DMS114 treated with DMSO at 0.1 percent for 48 hours (cell line): ENCODE results near the gene FAM186B.

ENCODE experiments used
- DNase-seq: peaks from one replicate; lab custom pipeline; 2025; ENCODE audit not compliant: unreplicated experiment; lab: John Stamatoyannopoulos, UW

Gene FAM186B

DNA sequence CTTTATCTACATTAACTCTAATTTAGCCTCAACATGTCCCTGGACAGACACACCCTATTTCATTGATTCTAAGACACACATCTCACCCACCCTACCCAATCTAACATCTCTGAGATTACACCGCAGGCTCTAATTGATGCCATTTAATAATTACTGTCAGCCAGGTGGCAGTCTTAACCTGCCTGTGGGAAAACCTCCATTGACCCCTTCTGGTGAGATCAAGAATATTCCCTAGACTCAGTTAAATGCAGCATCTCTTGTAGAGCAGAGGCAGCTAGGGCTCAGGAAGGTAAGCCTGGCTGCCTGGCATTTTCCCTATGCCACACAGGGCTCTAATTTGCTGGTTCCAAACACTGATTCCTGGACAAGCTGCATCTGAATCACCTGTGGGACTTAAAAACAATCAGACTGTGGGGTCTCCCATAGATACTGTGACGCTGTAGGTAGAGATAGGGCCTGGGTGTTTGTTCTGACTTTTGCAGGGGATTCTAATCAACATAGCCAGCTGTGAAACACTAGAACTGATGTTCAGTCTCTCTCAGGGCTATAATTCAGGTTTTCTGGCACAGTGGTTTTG, 51.8 kb downstream of the FAM186B start:
- DNase-seq, result no peak

DNA sequence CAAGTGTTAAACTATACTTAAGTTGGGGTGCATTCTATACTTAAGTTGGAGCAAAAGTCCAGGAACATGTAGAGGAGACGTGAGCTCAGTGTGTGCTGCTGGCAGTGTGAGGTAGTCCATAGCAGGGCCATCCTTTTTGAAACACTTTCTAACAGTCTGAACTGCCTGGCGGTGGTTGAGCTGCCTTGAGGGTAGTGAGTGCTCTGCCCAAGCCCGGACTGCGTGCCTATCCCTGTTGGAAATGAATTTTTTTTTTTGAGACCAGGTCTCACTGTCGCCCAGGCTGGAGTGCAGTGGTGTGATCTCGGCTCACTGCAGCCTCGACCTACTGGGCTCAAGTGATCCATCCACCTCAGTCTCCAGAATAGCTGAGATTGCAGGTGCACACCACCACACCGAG, 52.5 kb downstream of the FAM186B start:
- DNase-seq, result no peak

DNA sequence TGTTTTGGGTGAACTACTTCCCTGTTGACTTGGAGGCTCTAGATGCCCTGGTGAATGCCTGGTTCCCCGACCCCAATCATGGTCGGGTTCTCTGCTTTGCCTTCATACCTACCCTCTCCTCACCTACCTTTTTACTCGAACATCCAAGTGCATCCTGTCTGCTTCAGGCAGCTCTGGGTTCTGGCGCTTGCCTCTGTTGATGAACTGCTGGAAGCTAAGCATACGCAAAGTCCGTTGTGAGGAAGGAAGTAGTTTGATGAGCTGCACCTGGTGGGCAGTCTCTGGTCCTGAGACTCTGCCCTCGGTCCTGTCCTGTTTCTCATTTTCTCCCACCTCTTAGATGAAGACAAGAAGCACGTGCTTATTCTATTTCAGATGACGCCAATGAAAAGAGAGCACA, 53.0 kb downstream of the FAM186B start:
- DNase-seq, result no peak

GRCh38 chr12:49552014-49552413, 53.4 kb downstream of the FAM186B start:
- no peak for DNase-seq

DNA sequence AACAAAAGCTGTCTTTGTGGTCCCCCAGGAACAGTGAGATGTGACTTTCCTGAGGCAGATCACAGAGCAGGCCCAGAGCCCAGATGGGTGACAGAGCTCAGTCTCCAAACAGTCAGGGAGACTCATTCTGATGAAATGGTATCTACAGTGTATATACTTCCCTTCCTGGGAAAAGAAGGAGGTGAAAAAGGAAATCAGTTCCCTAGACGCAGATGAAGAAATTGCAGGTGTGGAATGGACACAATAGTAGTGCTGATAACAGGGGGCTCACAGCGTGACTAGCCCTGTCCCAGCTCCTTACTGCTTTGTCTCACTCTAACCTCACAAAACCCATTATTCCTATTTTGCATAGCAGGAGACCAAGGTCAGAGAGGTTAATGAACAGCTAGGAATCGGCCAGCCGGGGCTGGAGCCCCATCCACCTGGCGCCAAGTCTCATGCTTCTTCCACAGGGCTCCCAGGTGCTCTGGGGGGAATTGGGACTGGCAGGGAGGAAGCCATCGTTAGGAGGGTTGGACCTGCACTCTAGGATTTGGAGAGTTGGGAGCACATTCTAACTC, 54.7 kb downstream of the FAM186B start:
- no peak for DNase-seq

GRCh38 chr12:49549735-49550692, 55.4 kb downstream of the FAM186B start:
- DNase-seq, result no peak

DNA sequence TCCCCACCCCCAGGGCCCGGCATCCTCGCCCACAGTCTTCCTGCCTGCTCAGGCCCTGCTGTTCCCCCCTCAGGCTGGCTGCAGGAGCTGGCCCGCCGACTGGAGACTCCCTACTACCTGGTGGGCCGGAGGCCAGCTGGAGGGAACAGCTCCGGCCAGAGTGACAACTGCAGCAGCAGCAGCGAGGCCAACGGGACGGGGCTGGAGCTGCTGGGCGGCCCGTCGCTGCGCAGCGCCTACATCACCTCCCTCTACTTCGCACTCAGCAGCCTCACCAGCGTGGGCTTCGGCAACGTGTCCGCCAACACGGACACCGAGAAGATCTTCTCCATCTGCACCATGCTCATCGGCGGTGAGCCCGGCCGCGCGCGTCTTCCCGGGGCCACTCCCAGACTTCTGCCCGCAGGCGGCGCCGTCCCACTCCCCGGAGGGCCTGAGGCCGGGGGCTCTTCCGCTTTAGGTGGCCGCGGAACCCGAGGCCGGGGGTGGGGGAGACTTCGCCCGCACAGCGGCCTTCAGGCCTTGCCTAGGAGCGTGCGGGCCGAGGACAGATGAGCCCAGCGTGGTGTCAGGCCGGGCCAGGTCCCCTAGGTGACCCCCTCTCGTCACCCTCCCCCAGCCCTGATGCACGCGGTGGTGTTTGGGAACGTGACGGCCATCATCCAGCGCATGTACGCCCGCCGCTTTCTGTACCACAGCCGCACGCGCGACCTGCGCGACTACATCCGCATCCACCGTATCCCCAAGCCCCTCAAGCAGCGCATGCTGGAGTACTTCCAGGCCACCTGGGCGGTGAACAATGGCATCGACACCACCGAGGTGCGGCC, 56.4 kb downstream of the FAM186B start:
- no peak for DNase-seq

DNA sequence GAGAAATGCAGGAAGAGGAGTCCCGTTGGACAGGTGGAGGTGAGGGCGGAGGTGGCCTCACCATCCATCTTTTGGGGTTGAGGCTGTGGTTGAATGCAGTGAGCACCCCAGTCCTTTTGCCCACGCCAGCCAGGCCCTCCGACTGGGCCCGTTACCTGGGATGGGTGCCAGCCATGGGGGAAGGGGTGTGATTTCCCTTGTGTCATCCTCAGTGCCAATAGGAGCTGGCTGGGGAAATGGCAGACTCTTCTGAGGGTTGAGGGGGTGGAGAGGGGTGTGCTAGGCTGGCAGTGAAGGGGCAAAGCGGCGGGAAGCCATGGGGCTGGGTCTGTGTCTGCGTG, 57.0 kb downstream of the FAM186B start:
- no peak for DNase-seq

DNA sequence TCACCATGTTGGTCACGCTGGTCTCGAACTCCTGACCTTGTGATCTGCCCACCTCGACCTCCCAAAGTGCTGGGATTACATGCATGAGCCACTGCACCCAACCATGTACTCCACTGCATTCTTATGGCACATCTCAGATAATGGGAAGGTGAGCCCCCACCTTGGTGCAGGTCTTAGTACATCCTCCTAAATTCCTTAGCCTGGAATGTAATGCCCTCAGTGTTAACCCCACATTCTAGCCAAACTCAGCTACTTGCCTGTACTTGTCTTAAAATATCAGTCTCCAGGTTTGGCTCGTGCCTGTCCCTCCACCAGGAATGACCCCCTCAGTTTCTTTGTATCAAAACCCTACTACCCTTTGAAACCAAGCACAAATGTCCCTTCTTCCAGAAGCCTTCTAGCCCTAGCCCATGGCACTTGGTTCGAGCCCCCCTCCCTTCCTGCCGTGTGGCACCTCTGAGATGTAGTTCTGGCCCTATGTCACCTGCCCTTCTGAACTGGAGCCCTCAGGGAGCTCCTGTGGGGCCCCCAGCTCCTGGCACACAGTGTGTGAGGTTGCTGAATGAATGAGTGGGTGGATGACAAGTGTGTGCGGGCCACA, 58.2 kb downstream of the FAM186B start:
- no peak for DNase-seq

DNA sequence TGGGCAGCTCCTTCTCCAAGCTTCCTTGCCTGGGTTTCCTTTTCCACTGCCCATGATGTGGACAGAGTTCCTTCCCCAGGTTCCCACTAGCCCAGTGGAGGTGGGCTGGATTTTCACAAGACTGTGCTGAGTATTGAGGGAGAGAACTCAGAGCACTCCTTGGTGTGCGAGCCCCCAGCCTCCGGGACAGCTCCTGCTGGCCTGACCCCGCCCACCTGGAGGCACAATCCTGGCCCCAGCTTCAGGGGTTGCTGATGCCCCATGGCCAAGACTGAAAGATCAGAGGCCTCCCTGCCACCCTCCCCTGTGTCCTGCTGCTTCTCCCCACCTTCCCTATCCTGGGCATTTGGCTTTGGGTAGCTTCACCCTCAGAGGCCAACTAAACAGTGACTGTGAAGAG, 59.0 kb downstream of the FAM186B start:
- no peak for DNase-seq

- no peak for DNase-seq
Observed at GRCh38 chr12:49545815-49546214, 59.6 kb downstream of the FAM186B start.

DNA sequence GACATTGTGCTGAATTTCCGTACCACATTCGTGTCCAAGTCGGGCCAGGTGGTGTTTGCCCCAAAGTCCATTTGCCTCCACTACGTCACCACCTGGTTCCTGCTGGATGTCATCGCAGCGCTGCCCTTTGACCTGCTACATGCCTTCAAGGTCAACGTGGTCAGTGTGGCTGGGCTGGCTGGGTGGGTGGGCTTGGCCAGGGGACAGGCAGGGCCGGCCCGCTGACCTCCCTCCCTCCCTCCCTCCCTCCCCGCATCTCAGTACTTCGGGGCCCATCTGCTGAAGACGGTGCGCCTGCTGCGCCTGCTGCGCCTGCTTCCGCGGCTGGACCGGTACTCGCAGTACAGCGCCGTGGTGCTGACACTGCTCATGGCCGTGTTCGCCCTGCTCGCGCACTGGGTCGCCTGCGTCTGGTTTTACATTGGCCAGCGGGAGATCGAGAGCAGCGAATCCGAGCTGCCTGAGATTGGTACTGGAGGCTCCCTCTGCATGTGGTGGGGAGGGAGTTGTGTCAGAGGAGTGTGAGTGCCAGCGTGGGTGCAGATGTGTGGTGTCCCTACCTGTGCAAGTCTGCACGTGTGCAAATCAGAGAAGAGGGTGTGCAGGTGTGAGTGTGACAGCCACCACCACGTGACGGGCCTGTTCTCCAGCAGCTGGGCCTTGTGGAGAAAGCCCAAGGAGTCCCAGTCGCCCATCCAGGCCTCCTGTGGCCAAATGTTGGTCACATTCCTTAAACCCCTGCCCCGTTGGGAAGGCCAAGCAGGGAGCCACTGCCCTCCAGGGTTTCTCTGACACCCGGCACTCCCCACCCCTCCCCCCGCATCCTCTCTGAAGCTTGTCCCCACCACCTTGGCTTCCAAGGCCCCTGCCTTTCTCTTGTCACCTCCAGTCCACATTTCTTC, 61.3 kb downstream of the FAM186B start:
- no peak for DNase-seq

- no peak for DNase-seq
Observed at GRCh38 chr12:49543221-49543913, 62.1 kb downstream of the FAM186B start.

GRCh38 chr12:49542592-49543160, 62.8 kb downstream of the FAM186B start:
- DNase-seq, result no peak

DNA sequence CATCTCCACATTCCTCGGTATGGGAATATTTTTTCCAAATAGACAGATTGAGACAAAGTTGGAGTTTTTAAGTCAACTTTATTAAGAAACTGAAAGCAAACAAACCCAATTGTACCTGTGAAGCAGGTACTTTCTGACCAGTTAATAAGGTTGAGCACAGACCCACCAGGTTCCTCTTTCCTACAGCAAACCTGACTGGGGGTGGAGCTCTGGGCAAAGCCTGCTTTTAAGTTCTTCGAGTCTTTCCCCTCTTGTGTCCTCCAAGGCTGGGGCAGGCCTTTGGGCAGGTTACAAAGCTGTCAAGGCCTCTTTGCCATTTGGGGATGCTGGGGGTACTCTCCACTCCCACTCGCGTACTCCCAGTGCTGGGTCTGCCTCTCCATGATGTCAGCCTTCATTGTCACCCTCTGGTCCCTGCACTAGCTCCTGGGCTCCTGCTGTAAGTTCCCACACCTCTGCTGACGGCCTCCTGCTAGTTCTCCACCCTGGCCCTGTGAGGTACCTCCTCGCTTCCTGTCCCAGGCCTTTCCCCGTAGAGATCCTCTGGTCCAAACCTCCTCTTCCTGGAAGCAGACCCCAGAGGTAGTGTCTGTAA, 63.4 kb downstream of the FAM186B start:
- DNase-seq, result no peak

DNA sequence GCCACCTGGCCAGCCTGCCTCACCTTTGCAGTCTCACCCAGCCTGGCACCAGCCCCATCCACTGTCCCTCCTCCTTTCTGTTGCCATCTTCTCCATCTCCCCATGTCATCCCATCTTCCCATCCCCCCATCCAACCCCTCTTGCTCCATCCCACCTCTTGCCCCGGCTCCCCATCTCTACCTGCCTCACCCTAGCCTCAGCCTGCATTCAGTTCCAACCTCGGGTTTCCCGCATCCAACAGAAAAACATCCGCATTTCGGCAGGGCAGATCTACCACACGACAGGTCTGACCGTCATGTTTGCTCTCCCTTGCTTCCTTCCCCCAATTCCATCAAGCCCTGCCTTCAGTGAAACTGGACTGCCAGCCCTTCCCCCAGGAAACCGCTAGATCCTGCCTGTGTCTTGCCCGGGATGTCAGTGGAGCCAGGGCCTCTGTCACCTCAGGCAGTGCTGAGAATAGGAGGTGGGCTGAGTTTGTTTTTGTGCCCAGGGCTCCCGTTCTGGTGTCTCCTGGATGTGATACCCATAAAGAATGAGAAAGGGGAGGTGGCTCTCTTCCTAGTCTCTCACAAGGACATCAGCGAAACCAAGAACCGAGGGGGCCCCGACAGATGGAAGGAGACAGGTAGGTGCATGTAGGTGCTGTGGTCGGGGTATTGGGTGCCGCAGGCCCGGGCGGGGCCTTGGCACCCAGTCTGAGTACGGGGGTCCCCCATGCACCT, 64.1 kb downstream of the FAM186B start:
- no peak for DNase-seq

- no peak for DNase-seq
Observed at GRCh38 chr12:49540229-49541139, 65.0 kb downstream of the FAM186B start.
